ENCODE results near the gene CSMD2.
"Not testable (repeated sequence)": the region's sequence is repeated elsewhere in the genome, so short reads cannot be mapped to it uniquely, and the experiment has no call there.

Gene CSMD2

DNA sequence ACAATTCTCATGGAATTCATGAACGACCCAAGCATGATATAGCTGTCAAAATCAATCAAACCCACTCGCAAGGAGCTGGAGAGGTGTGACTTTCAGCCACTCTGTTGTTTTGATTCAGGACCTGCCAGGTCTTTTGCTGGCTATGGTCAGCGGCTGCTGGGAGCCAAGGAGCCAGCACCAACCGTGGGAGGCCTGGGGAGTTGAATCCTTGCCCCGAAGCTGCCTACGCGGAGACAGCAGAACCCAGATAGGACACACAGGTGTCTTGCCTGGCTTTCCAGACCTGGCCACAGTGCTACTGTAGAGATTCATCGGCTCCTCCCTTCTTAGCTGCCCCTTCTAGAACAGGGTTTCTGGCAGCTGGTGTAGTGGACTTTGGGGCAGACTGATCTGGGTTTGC, 649.9 kb downstream of the CSMD2 start:
- no peak for TF ChIP-seq EZH2phosphoT487 (conservative IDR thresholded peaks at IDR 0.05; ENCODE audit: low read length)
- TF ChIP-seq, protein P1, sequence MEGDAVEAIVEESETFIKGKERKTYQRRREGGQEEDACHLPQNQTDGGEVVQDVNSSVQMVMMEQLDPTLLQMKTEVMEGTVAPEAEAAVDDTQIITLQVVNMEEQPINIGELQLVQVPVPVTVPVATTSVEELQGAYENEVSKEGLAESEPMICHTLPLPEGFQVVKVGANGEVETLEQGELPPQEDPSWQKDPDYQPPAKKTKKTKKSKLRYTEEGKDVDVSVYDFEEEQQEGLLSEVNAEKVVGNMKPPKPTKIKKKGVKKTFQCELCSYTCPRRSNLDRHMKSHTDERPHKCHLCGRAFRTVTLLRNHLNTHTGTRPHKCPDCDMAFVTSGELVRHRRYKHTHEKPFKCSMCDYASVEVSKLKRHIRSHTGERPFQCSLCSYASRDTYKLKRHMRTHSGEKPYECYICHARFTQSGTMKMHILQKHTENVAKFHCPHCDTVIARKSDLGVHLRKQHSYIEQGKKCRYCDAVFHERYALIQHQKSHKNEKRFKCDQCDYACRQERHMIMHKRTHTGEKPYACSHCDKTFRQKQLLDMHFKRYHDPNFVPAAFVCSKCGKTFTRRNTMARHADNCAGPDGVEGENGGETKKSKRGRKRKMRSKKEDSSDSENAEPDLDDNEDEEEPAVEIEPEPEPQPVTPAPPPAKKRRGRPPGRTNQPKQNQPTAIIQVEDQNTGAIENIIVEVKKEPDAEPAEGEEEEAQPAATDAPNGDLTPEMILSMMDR (IDR thresholded peaks at IDR 0.05; ENCODE audit: insufficient read depth, low read length, poor library complexity, severe bottlenecking) = no peak
- H3K4me3 ChIP-seq (ENCODE audit: insufficient read depth, low read length, poor library complexity, severe bottlenecking) = no peak overlapping the region
- no peaks in the 10 kb centered on the region for H3K9me3 ChIP-seq (ENCODE audit: insufficient read depth, low read length)
- no peak overlapping the region for H2AFZ ChIP-seq (ENCODE audit: low read depth, low read length, severe bottlenecking)
- H4K20me1 ChIP-seq (ENCODE audit: low read depth, low read length) = no peaks in the 10 kb centered on the region
- H3F3A ChIP-seq (ENCODE audit: insufficient read depth) = no peaks in the 10 kb centered on the region
- no peaks in the 10 kb centered on the region for H3K79me2 ChIP-seq (ENCODE audit: insufficient read depth, low read length)
- H3K27ac ChIP-seq (ENCODE audit: low read depth, low read length) = no peak overlapping the region
- H3K9me2 ChIP-seq (replicated peaks; ENCODE audit: insufficient read depth, low read length) = no peaks in the 10 kb centered on the region
- no peaks in the 10 kb centered on the region for H3K36me3 ChIP-seq (ENCODE audit: low read length)
- no peaks in the 10 kb centered on the region for H3K27me3 ChIP-seq (ENCODE audit: low read length)
- no peak overlapping the region for H3K4me2 ChIP-seq (ENCODE audit: low read depth, low read length, poor library complexity, severe bottlenecking)
- H3K9ac ChIP-seq (ENCODE audit: low read length) = no peak overlapping the region

DNA sequence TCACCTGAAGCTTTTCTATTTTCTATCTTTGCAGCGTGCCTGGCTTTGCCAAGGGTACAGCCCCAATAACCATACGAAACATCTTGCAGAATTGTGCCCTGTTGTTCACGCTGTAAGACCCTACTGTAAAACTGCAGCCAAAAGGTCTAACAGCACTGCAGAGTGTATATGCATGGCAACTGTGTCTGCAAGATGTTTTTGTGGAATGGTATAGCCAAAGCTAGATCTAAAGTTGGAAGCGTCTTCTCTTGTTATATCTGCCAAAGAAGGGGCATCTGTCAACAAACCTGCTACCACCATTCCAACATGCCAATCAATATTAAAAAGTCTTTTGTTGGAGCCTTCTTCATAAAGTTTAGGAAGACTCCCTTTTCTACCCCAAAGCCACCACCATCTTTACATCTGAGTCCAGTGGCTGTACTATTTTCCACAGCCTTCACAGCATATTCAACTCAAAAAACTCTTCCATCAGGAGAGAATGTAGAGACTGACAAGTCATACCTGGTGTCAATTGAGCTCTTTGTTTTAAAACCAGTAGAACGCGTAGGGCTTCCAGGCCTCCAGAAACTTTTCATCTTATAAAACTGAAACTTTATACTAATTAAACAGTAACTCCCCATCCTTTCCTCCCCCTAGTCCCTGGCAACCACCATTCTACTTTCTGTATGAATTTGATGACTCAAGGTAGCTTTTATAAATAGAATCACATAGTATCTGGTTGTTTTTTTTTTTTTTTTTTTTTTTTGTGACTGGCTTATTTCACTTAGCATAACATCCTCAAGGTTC, 652.6 kb downstream of the CSMD2 start:
- H3K36me3 ChIP-seq (ENCODE audit: low read length) = no peaks in the 10 kb centered on the region
- H3K79me2 ChIP-seq (ENCODE audit: insufficient read depth, low read length) = no peaks in the 10 kb centered on the region
- no peak overlapping the region for H3K9ac ChIP-seq (ENCODE audit: low read length)
- no peak overlapping the region for H2AFZ ChIP-seq (ENCODE audit: low read depth, low read length, severe bottlenecking)
- no peaks in the 10 kb centered on the region for H3K9me3 ChIP-seq (ENCODE audit: insufficient read depth, low read length)
- H3K4me2 ChIP-seq (ENCODE audit: low read depth, low read length, poor library complexity, severe bottlenecking) = no peak overlapping the region
- H3K27me3 ChIP-seq (ENCODE audit: low read length) = no peaks in the 10 kb centered on the region
- no peaks in the 10 kb centered on the region for H3F3A ChIP-seq (ENCODE audit: insufficient read depth)
- TF ChIP-seq, protein P1 (IDR thresholded peaks at IDR 0.05; ENCODE audit: insufficient read depth, low read length, poor library complexity, severe bottlenecking) = no peak
- TF ChIP-seq EZH2phosphoT487 (conservative IDR thresholded peaks at IDR 0.05; ENCODE audit: low read length) = no peak
- no peaks in the 10 kb centered on the region for H4K20me1 ChIP-seq (ENCODE audit: low read depth, low read length)
- no peaks in the 10 kb centered on the region for H3K9me2 ChIP-seq (replicated peaks; ENCODE audit: insufficient read depth, low read length)
- no peak overlapping the region for H3K4me3 ChIP-seq (ENCODE audit: insufficient read depth, low read length, poor library complexity, severe bottlenecking)
- no peak overlapping the region for H3K27ac ChIP-seq (ENCODE audit: low read depth, low read length)

DNA sequence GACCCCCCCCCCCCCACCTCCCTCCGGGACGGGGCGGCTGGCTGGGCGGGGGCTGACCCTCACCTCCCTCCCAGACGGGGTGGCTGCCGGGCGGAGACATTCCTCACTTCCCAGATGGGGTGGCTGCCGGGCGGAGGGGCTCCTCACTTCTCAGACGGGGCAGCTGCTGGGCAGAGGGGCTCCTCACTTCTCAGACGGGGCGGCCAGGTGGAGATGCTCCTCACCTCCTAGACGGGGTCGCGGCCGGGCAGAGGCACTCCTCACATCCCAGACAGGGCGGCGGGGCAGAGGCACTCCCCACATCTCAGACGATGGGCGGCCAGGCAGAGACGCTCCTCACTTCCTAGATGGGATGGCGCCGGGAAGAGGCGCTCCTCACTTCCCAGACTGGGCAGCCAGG, 655.8 kb downstream of the CSMD2 start:
- not testable (repeated sequence) for H3K27me3 ChIP-seq (ENCODE audit: low read length); H3F3A ChIP-seq (ENCODE audit: insufficient read depth); H3K4me3 ChIP-seq (ENCODE audit: insufficient read depth, low read length, poor library complexity, severe bottlenecking); H3K9ac ChIP-seq (ENCODE audit: low read length); H3K4me2 ChIP-seq (ENCODE audit: low read depth, low read length, poor library complexity, severe bottlenecking); H3K36me3 ChIP-seq (ENCODE audit: low read length); H2AFZ ChIP-seq (ENCODE audit: low read depth, low read length, severe bottlenecking); H3K27ac ChIP-seq (ENCODE audit: low read depth, low read length); H3K9me3 ChIP-seq (ENCODE audit: insufficient read depth, low read length); H3K9me2 ChIP-seq (replicated peaks; ENCODE audit: insufficient read depth, low read length); H3K79me2 ChIP-seq (ENCODE audit: insufficient read depth, low read length); H4K20me1 ChIP-seq (ENCODE audit: low read depth, low read length)

DNA sequence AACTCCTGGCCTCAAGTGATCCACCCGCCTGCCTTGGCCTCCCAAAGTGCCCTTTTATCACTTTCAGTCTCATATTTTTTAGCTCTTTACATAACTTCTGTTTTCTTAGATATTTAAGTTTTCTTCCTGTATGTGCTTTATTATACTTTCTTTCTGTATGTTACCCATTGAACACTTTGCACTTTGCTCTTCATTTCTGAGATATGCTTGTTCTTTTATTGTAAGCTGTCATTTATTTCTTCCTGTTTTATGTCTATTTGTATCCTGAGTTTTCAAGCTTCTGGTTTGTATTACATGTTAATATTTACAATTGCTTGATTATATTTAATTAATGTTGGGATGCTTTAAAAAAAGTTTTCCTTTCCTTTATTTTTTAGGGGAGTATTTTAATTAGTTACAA, 656.9 kb downstream of the CSMD2 start:
- Histone ChIP-seq H3K9ac (ENCODE audit: low read length) (no peak overlapping the region), H4K20me1 (ENCODE audit: low read depth, low read length) (no peaks in the 10 kb centered on the region), H3F3A (ENCODE audit: insufficient read depth) (no peaks in the 10 kb centered on the region), H3K4me3 (ENCODE audit: insufficient read depth, low read length, poor library complexity, severe bottlenecking) (no peak overlapping the region), H3K4me2 (ENCODE audit: low read depth, low read length, poor library complexity, severe bottlenecking) (no peak overlapping the region), H2AFZ (ENCODE audit: low read depth, low read length, severe bottlenecking) (no peak overlapping the region), H3K79me2 (ENCODE audit: insufficient read depth, low read length) (no peaks in the 10 kb centered on the region), H3K27ac (ENCODE audit: low read depth, low read length) (no peak overlapping the region), H3K27me3 (ENCODE audit: low read length) (no peaks in the 10 kb centered on the region), H3K9me3 (ENCODE audit: insufficient read depth, low read length) (no peaks in the 10 kb centered on the region), H3K36me3 (ENCODE audit: low read length) (no peaks in the 10 kb centered on the region), H3K9me2 (replicated peaks; ENCODE audit: insufficient read depth, low read length) (no peaks in the 10 kb centered on the region)
- TF ChIP-seq EZH2phosphoT487 (conservative IDR thresholded peaks at IDR 0.05; ENCODE audit: low read length) = no peak
- TF ChIP-seq, protein P1 (IDR thresholded peaks at IDR 0.05; ENCODE audit: insufficient read depth, low read length, poor library complexity, severe bottlenecking) = no peak
